ENCODE measurements around the gene BCAS1.

The BCAS1 gene

DNA sequence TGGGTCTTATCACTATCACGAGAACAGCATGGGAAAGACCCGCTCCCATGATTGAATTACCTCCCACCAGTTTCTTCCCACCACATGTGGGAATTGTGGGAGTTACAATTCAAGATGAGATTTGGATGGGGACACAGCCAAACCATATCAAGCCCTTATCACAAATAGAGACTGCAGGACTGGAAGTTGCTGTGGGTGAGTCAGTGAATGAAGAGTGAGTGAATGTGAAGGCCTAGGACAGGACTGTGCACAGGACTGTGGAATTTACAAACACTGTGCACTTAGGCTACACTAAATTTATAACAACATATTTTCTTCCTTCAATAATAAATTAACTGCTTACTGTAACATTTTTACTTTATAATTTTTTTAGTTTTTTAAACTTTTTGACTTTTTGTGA lies 30.2 kb upstream of the BCAS1 start:
- Histone ChIP-seq H3K27me3 (ENCODE audit: insufficient read depth, low read length, poor library complexity) (no peaks in the 10 kb centered on the region), H3K4me3 (ENCODE audit: low read length) (no peak overlapping the region), H2BK5ac (ENCODE audit: low read length) (no peak overlapping the region), H2AK5ac (ENCODE audit: low read length) (no peak overlapping the region), H3K4ac (ENCODE audit: low read depth, low read length) (no peak overlapping the region), H3K36me3 (ENCODE audit: control insufficient read depth, insufficient read depth, low read length) (no peaks in the 10 kb centered on the region), H3K23ac (ENCODE audit: low read length) (no peak overlapping the region), H3K79me1 (ENCODE audit: low read length) (no peaks in the 10 kb centered on the region), H2BK15ac (replicated peaks; ENCODE audit: low read depth) (no peak overlapping the region), H3K4me1 (ENCODE audit: control insufficient read depth, low read depth, low read length) (peaks cover 3% of the 10 kb centered on the region), H3K79me2 (ENCODE audit: control insufficient read depth, insufficient read depth, low read length) (no peaks in the 10 kb centered on the region), H3K18ac (ENCODE audit: low read length) (no peak overlapping the region), H4K8ac (ENCODE audit: low read depth, low read length) (no peak overlapping the region), H3K56ac (ENCODE audit: low read length) (no peak overlapping the region), H3K9ac (ENCODE audit: low read length) (no peak overlapping the region), H2BK120ac (ENCODE audit: low read depth, low read length) (no peak overlapping the region), H4K5ac (ENCODE audit: low read length) (no peak overlapping the region), H3K27ac (ENCODE audit: low read depth, low read length) (no peak overlapping the region), H3K4me2 (ENCODE audit: low read length) (no peak overlapping the region)
- no CpG with 5 or more reads among the region's 2 CpGs for WGBS (ENCODE audit: extremely low coverage, insufficient coverage, low lambda C conversion rate)
- no peak for DNase-seq

DNA sequence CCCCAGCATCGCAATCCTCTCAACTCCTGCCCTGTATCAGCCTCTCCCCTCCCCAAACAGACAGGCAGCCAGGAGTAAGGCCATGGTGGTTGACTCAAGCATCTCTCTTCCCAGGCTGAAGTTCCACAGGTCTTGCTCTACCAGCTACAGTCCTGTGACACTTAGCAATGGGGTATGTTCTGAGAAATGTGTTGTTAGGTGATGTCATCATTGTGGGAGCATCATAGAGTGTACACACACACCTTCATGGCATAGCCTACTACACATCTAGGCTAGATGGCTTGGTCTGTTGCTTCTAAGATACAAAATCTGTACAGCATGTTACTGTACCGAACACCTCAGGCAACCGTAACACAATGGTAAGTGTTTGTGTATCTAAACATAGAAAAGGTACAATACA lies 29.5 kb upstream of the BCAS1 start:
- no peak overlapping the region for H3K56ac ChIP-seq (ENCODE audit: low read length)
- H2BK120ac ChIP-seq (ENCODE audit: low read depth, low read length), result no peak overlapping the region
- no peak overlapping the region for H2BK15ac ChIP-seq (replicated peaks; ENCODE audit: low read depth)
- no peak overlapping the region for H2AK5ac ChIP-seq (ENCODE audit: low read length)
- DNase-seq, result no peak
- no peak overlapping the region for H3K18ac ChIP-seq (ENCODE audit: low read length)
- no peak overlapping the region for H4K5ac ChIP-seq (ENCODE audit: low read length)
- H3K23ac ChIP-seq (ENCODE audit: low read length), result no peak overlapping the region
- no peak overlapping the region for H3K9ac ChIP-seq (ENCODE audit: low read length)
- H3K4ac ChIP-seq (ENCODE audit: low read depth, low read length), result no peak overlapping the region
- no peaks in the 10 kb centered on the region for H3K36me3 ChIP-seq (ENCODE audit: control insufficient read depth, insufficient read depth, low read length)
- H3K4me1 ChIP-seq (ENCODE audit: control insufficient read depth, low read depth, low read length), result no peaks in the 10 kb centered on the region
- no peak overlapping the region for H3K4me2 ChIP-seq (ENCODE audit: low read length)
- no CpG with 5 or more reads among the region's 3 CpGs for WGBS (ENCODE audit: extremely low coverage, insufficient coverage, low lambda C conversion rate)
- no peak overlapping the region for H3K27ac ChIP-seq (ENCODE audit: low read depth, low read length)
- H3K79me1 ChIP-seq (ENCODE audit: low read length), result no peaks in the 10 kb centered on the region
- H3K4me3 ChIP-seq (ENCODE audit: low read length), result no peak overlapping the region
- no peak overlapping the region for H4K8ac ChIP-seq (ENCODE audit: low read depth, low read length)
- H3K27me3 ChIP-seq (ENCODE audit: insufficient read depth, low read length, poor library complexity), result no peaks in the 10 kb centered on the region
- H2BK5ac ChIP-seq (ENCODE audit: low read length), result no peak overlapping the region
- no peaks in the 10 kb centered on the region for H3K79me2 ChIP-seq (ENCODE audit: control insufficient read depth, insufficient read depth, low read length)

DNA sequence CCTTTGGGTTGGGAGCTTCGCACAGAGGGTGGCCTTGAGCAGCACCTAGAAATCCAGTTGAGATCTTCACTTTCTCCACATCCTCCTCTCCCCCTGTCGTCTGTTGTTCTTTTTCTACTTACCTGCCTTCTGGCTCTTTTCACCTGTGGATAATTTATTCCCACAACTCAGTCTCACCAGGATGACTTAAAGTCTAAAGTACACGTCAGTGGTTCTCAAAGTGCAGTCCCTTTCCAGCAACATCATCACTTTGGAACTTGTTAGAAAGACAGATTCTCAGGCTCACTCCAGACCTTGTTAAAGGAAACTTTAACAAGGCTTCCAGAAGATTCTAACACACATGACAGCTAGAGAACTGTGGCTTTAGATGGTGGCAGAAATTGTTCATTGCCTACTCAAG lies 27.7 kb upstream of the BCAS1 start:
- Histone ChIP-seq H3K18ac (ENCODE audit: low read length) (no peak overlapping the region), H3K4me2 (ENCODE audit: low read length) (no peak overlapping the region), H3K36me3 (ENCODE audit: control insufficient read depth, insufficient read depth, low read length) (no peaks in the 10 kb centered on the region), H3K4me1 (ENCODE audit: control insufficient read depth, low read depth, low read length) (no peaks in the 10 kb centered on the region), H3K4ac (ENCODE audit: low read depth, low read length) (no peak overlapping the region), H3K79me2 (ENCODE audit: control insufficient read depth, insufficient read depth, low read length) (no peaks in the 10 kb centered on the region), H2BK120ac (ENCODE audit: low read depth, low read length) (no peak overlapping the region), H3K79me1 (ENCODE audit: low read length) (no peaks in the 10 kb centered on the region), H2BK15ac (replicated peaks; ENCODE audit: low read depth) (no peak overlapping the region), H4K8ac (ENCODE audit: low read depth, low read length) (no peak overlapping the region), H3K27me3 (ENCODE audit: insufficient read depth, low read length, poor library complexity) (no peaks in the 10 kb centered on the region), H3K4me3 (ENCODE audit: low read length) (no peak overlapping the region), H4K5ac (ENCODE audit: low read length) (no peak overlapping the region), H2AK5ac (ENCODE audit: low read length) (no peak overlapping the region), H2BK5ac (ENCODE audit: low read length) (no peak overlapping the region), H3K9ac (ENCODE audit: low read length) (no peak overlapping the region), H3K56ac (ENCODE audit: low read length) (no peak overlapping the region), H3K23ac (ENCODE audit: low read length) (no peak overlapping the region), H3K27ac (ENCODE audit: low read depth, low read length) (no peak overlapping the region)
- no CpG with 5 or more reads among the region's 3 CpGs for WGBS (ENCODE audit: extremely low coverage, insufficient coverage, low lambda C conversion rate)
- no peak for DNase-seq

DNA sequence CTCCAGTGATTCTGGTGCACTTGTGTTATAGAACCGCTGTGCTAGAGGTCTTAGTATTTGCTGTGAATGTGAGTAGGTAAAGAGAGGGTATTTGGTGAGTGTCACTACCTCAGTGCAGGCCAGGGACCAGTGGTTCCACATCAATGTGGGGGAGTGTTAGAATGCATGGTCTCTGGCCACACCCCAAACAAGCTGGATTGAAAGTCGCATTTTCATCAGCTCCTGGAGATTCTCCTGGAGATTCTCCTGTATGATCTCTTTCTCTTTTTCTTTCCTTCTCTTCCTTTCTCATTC lies 26.8 kb upstream of the BCAS1 start:
- no peaks in the 10 kb centered on the region for H3K27me3 ChIP-seq (ENCODE audit: insufficient read depth, low read length, poor library complexity)
- no peak overlapping the region for H2BK120ac ChIP-seq (ENCODE audit: low read depth, low read length)
- no peak overlapping the region for H3K27ac ChIP-seq (ENCODE audit: low read depth, low read length)
- no peak overlapping the region for H3K4ac ChIP-seq (ENCODE audit: low read depth, low read length)
- H3K9ac ChIP-seq (ENCODE audit: low read length), result no peak overlapping the region
- WGBS (ENCODE audit: extremely low coverage, insufficient coverage, low lambda C conversion rate), result no CpG with 5 or more reads among the region's 2 CpGs
- no peak overlapping the region for H3K4me3 ChIP-seq (ENCODE audit: low read length)
- H3K18ac ChIP-seq (ENCODE audit: low read length), result no peak overlapping the region
- no peak overlapping the region for H2AK5ac ChIP-seq (ENCODE audit: low read length)
- H3K79me1 ChIP-seq (ENCODE audit: low read length), result no peaks in the 10 kb centered on the region
- no peaks in the 10 kb centered on the region for H3K36me3 ChIP-seq (ENCODE audit: control insufficient read depth, insufficient read depth, low read length)
- no peaks in the 10 kb centered on the region for H3K79me2 ChIP-seq (ENCODE audit: control insufficient read depth, insufficient read depth, low read length)
- no peak for DNase-seq
- H3K4me1 ChIP-seq (ENCODE audit: control insufficient read depth, low read depth, low read length), result no peaks in the 10 kb centered on the region
- H3K4me2 ChIP-seq (ENCODE audit: low read length), result no peak overlapping the region
- H2BK15ac ChIP-seq (replicated peaks; ENCODE audit: low read depth), result no peak overlapping the region
- H2BK5ac ChIP-seq (ENCODE audit: low read length), result no peak overlapping the region
- H3K23ac ChIP-seq (ENCODE audit: low read length), result no peak overlapping the region
- H4K8ac ChIP-seq (ENCODE audit: low read depth, low read length), result no peak overlapping the region
- H4K5ac ChIP-seq (ENCODE audit: low read length), result no peak overlapping the region
- no peak overlapping the region for H3K56ac ChIP-seq (ENCODE audit: low read length)

DNA sequence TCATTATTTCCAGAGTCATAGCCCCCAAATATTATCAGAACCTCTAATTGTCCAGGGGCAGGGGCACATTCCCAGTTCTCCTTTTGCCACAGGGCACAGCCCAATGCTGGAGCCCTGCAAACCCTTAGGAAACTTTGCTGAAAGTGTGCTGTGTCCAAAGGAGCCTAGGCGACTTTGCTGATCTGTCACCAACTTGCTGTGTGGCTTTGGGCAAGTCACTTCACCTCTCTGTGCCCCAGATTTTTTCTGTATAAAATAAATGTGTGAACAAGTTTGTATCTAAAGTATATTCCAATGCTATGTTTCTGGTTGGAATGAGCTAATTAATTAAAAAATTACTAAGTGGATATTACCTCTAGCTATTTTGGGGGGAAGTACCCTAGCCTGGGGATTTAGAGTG lies 25.4 kb upstream of the BCAS1 start:
- H3K4me2 ChIP-seq (ENCODE audit: low read length), result no peak overlapping the region
- no CpG with 5 or more reads among the region's 1 CpG for WGBS (ENCODE audit: extremely low coverage, insufficient coverage, low lambda C conversion rate)
- no peak overlapping the region for H2BK15ac ChIP-seq (replicated peaks; ENCODE audit: low read depth)
- no peak for DNase-seq
- no peaks in the 10 kb centered on the region for H3K79me1 ChIP-seq (ENCODE audit: low read length)
- no peak overlapping the region for H3K27ac ChIP-seq (ENCODE audit: low read depth, low read length)
- no peak overlapping the region for H3K4me3 ChIP-seq (ENCODE audit: low read length)
- H4K5ac ChIP-seq (ENCODE audit: low read length), result no peak overlapping the region
- no peak overlapping the region for H2BK5ac ChIP-seq (ENCODE audit: low read length)
- no peaks in the 10 kb centered on the region for H3K27me3 ChIP-seq (ENCODE audit: insufficient read depth, low read length, poor library complexity)
- H3K23ac ChIP-seq (ENCODE audit: low read length), result no peak overlapping the region
- no peak overlapping the region for H2AK5ac ChIP-seq (ENCODE audit: low read length)
- H3K4ac ChIP-seq (ENCODE audit: low read depth, low read length), result no peak overlapping the region
- H2BK120ac ChIP-seq (ENCODE audit: low read depth, low read length), result no peak overlapping the region
- H3K4me1 ChIP-seq (ENCODE audit: control insufficient read depth, low read depth, low read length), result no peaks in the 10 kb centered on the region
- H3K56ac ChIP-seq (ENCODE audit: low read length), result no peak overlapping the region
- no peak overlapping the region for H4K8ac ChIP-seq (ENCODE audit: low read depth, low read length)
- no peak overlapping the region for H3K18ac ChIP-seq (ENCODE audit: low read length)
- H3K79me2 ChIP-seq (ENCODE audit: control insufficient read depth, insufficient read depth, low read length), result no peaks in the 10 kb centered on the region
- no peaks in the 10 kb centered on the region for H3K36me3 ChIP-seq (ENCODE audit: control insufficient read depth, insufficient read depth, low read length)
- no peak overlapping the region for H3K9ac ChIP-seq (ENCODE audit: low read length)

DNA sequence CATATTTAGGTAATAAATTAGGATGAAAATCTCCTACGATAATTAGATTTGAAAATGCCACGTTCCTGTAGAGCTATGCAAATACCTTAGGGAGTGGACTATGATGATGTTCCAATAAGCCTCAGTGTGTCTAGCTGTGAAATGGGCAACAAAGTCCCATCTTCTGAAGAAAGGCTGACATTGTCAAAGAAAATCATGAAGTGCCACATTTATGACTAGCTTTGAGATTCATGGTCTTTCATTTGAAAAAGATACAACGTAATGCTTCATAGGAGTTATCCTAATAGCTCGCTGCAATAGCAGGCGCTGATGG lies 23.8 kb upstream of the BCAS1 start:
- no peaks in the 10 kb centered on the region for H3K4me1 ChIP-seq (ENCODE audit: control insufficient read depth, low read depth, low read length)
- no peak overlapping the region for H4K8ac ChIP-seq (ENCODE audit: low read depth, low read length)
- no peak overlapping the region for H3K18ac ChIP-seq (ENCODE audit: low read length)
- H3K56ac ChIP-seq (ENCODE audit: low read length), result no peak overlapping the region
- no peak overlapping the region for H4K5ac ChIP-seq (ENCODE audit: low read length)
- no peak overlapping the region for H2BK5ac ChIP-seq (ENCODE audit: low read length)
- H2AK5ac ChIP-seq (ENCODE audit: low read length), result no peak overlapping the region
- no peak overlapping the region for H3K27ac ChIP-seq (ENCODE audit: low read depth, low read length)
- H3K4ac ChIP-seq (ENCODE audit: low read depth, low read length), result no peak overlapping the region
- H3K79me2 ChIP-seq (ENCODE audit: control insufficient read depth, insufficient read depth, low read length), result no peaks in the 10 kb centered on the region
- no peak overlapping the region for H2BK120ac ChIP-seq (ENCODE audit: low read depth, low read length)
- no peak overlapping the region for H2BK15ac ChIP-seq (replicated peaks; ENCODE audit: low read depth)
- no peaks in the 10 kb centered on the region for H3K79me1 ChIP-seq (ENCODE audit: low read length)
- no peaks in the 10 kb centered on the region for H3K27me3 ChIP-seq (ENCODE audit: insufficient read depth, low read length, poor library complexity)
- DNase-seq, result no peak
- WGBS (ENCODE audit: extremely low coverage, insufficient coverage, low lambda C conversion rate), result no CpG with 5 or more reads among the region's 5 CpGs
- H3K9ac ChIP-seq (ENCODE audit: low read length), result no peak overlapping the region
- no peaks in the 10 kb centered on the region for H3K36me3 ChIP-seq (ENCODE audit: control insufficient read depth, insufficient read depth, low read length)
- H3K4me2 ChIP-seq (ENCODE audit: low read length), result no peak overlapping the region
- H3K23ac ChIP-seq (ENCODE audit: low read length), result no peak overlapping the region
- no peak overlapping the region for H3K4me3 ChIP-seq (ENCODE audit: low read length)
